Ovary (tissue), 9 donors: ENCODE data around the gene IFFO2. TPM values are rescaled to one million over a fixed set of nuclear protein-coding genes. Genes with fewer than 3 reads are reported as not detected.

Experiments used
- DNase-seq, 5 donors: peaks; one replicate each; pipeline ENCODE4 v3.0.0-alpha.2; 2019 to 2020
- H3K27ac ChIP-seq, 2 donors: fragments of 200-600 bp; one replicate each; pipeline versions ENCODE4 v1.5.1 to v1.8.0; 2019 to 2022
- H3K27me3 ChIP-seq: fragments of 200-600 bp; one replicate; pipeline ENCODE4 v1.8.0; 2022
- H3K36me3 ChIP-seq: fragments of 200-600 bp; sonication (generic); one replicate; pipeline ENCODE4 v1.5.1; 2019
- H3K4me1 ChIP-seq: one replicate; pipeline ENCODE4 v1.8.1; 2013; ENCODE audit warnings: mild to moderate bottlenecking, moderate library complexity; ENCODE audit not compliant: insufficient read depth
- H3K4me3 ChIP-seq: fragments of 200-600 bp; sonication (generic); one replicate; pipeline ENCODE4 v1.5.1; 2017
- H3K9me3 ChIP-seq, 2 donors: fragments of 200-600 bp in 1 of 2; sonication (generic) in 1 of 2; one replicate each; pipeline versions ENCODE4 v1.5.1 to v1.8.1; 2013 to 2019; ENCODE audit warnings: mild to moderate bottlenecking in 1 of 2, moderate library complexity in 1 of 2
- EP300 ChIP-seq: sonication (generic); formaldehyde crosslinking; IDR thresholded peaks from one replicate; pipeline ENCODE4 v1.6.1; 2017; ENCODE audit warnings: antibody characterized with exemption
- POLR2A ChIP-seq: fragments of 450-650 bp; IDR thresholded peaks from one replicate; pipeline ENCODE4 v1.6.1; 2017; ENCODE audit warnings: antibody characterized with exemption, mild to moderate bottlenecking, moderate library complexity
- WGBS, 3 donors: extraction: QIAGEN DNeasy Blood & Tissue Kit in 1 of 3; methylation state at CpG; one replicate each; pipeline versions ENCODE4 v1.1.5 to v1.1.7; 2013 to 2017; 5-methylcytosine and 5-hydroxymethylcytosine counted together
- intact Hi-C, 4 donors: fragments of 100-400 bp; cut with DNase I; formaldehyde crosslinking; loops; one replicate each; pipeline versions ENCODE4 v1.11.0 to v1.15.1; 2022 to 2023
- microRNA counts: library from miRNA; unstranded; fragments of <30 nt; microRNA quantifications from one replicate; lab custom pipeline; 2016
- microRNA-seq, 3 donors: library from miRNA; unstranded; fragments of <30 nt; microRNA quantifications; one replicate each; pipeline versions ENCODE4 to v1.2.0, GENCODE V29; 2019 to 2020
- polyA plus RNA-seq, 2 donors: library from polyadenylated mRNA; stranded (reverse); fragments of 200-250 nt in 1 of 2; fragments of 350-450 nt in 1 of 2; fragmentation: Illumina TruSeq in 1 of 2; extraction: RNeasy Lipid Tissue Mini Kit (QIAGEN cat#74804) in 1 of 2; gene quantifications; one replicate each; pipeline ENCODE4 v1.2.3, GENCODE V29; 2013 to 2014
- small RNA-seq: library from RNA; depleted of rRNA; stranded (forward); fragments of <200 nt; gene quantifications from one replicate; pipeline ENCODE3, GENCODE V24; 2016
- total RNA-seq, 7 donors: library from RNA; depleted of rRNA in 2 of 7; stranded (reverse); fragments of >200 nt in 2 of 7; fragmentation: NEBNext Ultra II Directional in 3 of 7; extraction: Animal tissue kit (Norgen Biotek cat#: 25700) in 3 of 7; gene quantifications; one replicate each; pipeline versions ENCODE4 v1.1.0 to v1.2.4, GENCODE V29; 2016 to 2023
- TF ChIP-seq, protein P1 (sequence below), 3 donors: fragments of 450-650 bp in 2 of 3; fragments of 200-600 bp in 1 of 3; IDR thresholded peaks; one replicate each; pipeline versions ENCODE4 v1.5.1 to v1.8.0; 2016 to 2022; ENCODE audit warnings: antibody characterized with exemption in 3 of 3, mild to moderate bottlenecking in 1 of 3
- donor health status: DM: no; HTN: no; CAD: no; lungs with moderate emphysema.
- donor health status: DM: no; HTN: no; CAD: no.
- donor health status: Bipolar disorder and iron deficiency.
- donor health status: DM: yes; HTN: yes; CAD: no.
- donor health status: DM: no; HTN: no; CAD: no.
- donor health status: DM: yes; HTN: yes; CAD: no.

IFFO2 gene
- total and polyA plus RNA-seq, 9 donors: 3.4 to 11.2 (median 6.2) TPM

DNA sequence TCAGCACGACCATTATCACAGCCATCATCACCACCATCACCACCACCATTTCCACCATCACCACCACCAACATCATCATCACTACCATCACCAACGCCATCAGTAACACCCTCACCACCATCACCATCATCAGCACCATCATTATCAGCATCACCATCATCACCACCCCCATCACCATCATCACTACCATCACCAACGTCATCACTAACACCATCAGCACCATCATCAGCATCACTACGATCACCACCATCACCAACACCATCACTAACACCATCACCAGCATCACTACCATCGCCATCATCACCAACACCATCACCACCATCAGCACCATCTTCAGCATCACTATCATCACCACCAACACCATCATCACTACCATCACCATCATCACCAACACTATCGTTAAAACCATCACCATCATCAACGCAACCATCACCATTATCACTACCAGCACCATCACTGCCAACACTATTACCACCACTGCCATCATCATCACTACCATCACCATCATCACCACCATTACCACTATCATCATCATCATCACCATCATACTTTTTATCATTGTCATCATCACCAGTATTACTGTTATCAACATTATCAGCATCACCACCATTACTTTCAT, 98.3 kb downstream of the IFFO2 start:
- WGBS, 3 donors: 90 to 94% (median 91%) methylated on average over 7 of the region's 7 CpGs
- no peaks in the 10 kb centered on the region for H3K36me3 ChIP-seq
- H3K4me3 ChIP-seq: no peak overlapping the region
- TF ChIP-seq EP300 (no peak), POLR2A (no peak)
- TF ChIP-seq, protein P1, sequence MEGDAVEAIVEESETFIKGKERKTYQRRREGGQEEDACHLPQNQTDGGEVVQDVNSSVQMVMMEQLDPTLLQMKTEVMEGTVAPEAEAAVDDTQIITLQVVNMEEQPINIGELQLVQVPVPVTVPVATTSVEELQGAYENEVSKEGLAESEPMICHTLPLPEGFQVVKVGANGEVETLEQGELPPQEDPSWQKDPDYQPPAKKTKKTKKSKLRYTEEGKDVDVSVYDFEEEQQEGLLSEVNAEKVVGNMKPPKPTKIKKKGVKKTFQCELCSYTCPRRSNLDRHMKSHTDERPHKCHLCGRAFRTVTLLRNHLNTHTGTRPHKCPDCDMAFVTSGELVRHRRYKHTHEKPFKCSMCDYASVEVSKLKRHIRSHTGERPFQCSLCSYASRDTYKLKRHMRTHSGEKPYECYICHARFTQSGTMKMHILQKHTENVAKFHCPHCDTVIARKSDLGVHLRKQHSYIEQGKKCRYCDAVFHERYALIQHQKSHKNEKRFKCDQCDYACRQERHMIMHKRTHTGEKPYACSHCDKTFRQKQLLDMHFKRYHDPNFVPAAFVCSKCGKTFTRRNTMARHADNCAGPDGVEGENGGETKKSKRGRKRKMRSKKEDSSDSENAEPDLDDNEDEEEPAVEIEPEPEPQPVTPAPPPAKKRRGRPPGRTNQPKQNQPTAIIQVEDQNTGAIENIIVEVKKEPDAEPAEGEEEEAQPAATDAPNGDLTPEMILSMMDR (IDR thresholded peaks at IDR 0.05): no peak
- no peaks in the 10 kb centered on the region for H3K4me1 ChIP-seq
- H3K27ac ChIP-seq: no peak overlapping the region
- DNase-seq: no peak
- intact Hi-C loops: no loop called here
- H3K9me3 ChIP-seq: no peaks in the 10 kb centered on the region
- H3K27me3 ChIP-seq: no peaks in the 10 kb centered on the region

- no peak for DNase-seq
- H3K4me1 ChIP-seq: no peaks in the 10 kb centered on the region
- H3K4me3 ChIP-seq: no peak overlapping the region
- TF ChIP-seq, protein P1 (IDR thresholded peaks at IDR 0.05): no peak
- TF ChIP-seq EP300: no peak
- H3K9me3 ChIP-seq: no peaks in the 10 kb centered on the region
- WGBS, 3 donors: 88 to 98% (median 94%) methylated on average over 1 of the region's 1 CpG
- intact Hi-C loops: no loop called here
- no peaks in the 10 kb centered on the region for H3K27me3 ChIP-seq
- H3K36me3 ChIP-seq: no peaks in the 10 kb centered on the region
- H3K27ac ChIP-seq: no peak overlapping the region
Measured at GRCh38 chr1:18856435-18856834, 100.0 kb downstream of the IFFO2 start.

DNA sequence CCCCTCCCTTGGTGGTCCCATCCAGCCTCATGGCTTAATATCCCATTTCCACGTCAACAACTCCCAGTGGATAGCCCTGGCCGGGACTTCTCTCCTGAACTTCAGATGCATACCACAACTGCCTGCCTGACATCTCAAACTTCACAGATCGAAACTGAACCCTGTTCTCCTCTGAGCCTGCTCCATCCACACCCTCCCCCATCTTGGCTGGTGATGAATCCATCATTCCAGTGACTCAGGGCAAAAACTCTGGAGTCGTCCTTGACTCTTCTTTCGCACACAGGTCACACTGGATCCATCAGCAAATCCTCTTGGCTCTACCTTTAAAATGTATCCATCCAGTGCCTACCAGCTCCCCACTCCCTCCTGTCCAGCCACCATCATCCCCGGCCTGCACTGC, 100.9 kb downstream of the IFFO2 start:
- Histone ChIP-seq H3K36me3 (no peaks in the 10 kb centered on the region), H3K27ac (no peak overlapping the region), H3K9me3 (no peaks in the 10 kb centered on the region), H3K27me3 (no peaks in the 10 kb centered on the region), H3K4me3 (no peak overlapping the region), H3K4me1 (no peaks in the 10 kb centered on the region)
- intact Hi-C loops: no loop called here
- no peak for DNase-seq
- TF ChIP-seq, protein P1 (IDR thresholded peaks at IDR 0.05): no peak
- TF ChIP-seq POLR2A (no peak), EP300 (no peak)
- WGBS, 3 donors: 59 to 64% (median 61%) methylated on average over 6 of the region's 6 CpGs

- Histone ChIP-seq H3K4me1 (peaks cover 2% of the 10 kb centered on the region), H3K27me3 (no peaks in the 10 kb centered on the region), H3K9me3 (no peaks in the 10 kb centered on the region), H3K36me3 (no peaks in the 10 kb centered on the region), H3K27ac (no peak overlapping the region), H3K4me3 (no peak overlapping the region)
- 90 to 95% (median 90%) methylated on average over 49 of the region's 49 CpGs for WGBS, 3 donors
- TF ChIP-seq POLR2A (no peak), EP300 (no peak)
- TF ChIP-seq, protein P1 (IDR thresholded peaks at IDR 0.05): no peak
- no peak for DNase-seq
- intact Hi-C loops: no loop called here
Measured at GRCh38 chr1:18854331-18855025, 102.0 kb downstream of the IFFO2 start.

MicroRNAs encoded within 50 kb of the gene (microRNA counts, 767-probe panel; counts per million panel counts)
- microRNA hsa-miR-1290 (lab: Ali Mortazavi, UCI): 530 counts per million, percentile 78 among the panel's probes with 10 or more counts

Small RNA genes within 50 kb of the gene (microRNA-seq; reads per million reads assigned to microRNA genes)
- 0 reads per million in 3 donors for gene MIR1290
- gene MIR4695: 0 reads per million in 3 donors

Small RNA genes within 50 kb of the gene (small RNA-seq; reads per million reads assigned to genes)
- gene MIR1290 (not detected), gene MIR4695 (not detected)

Other genes with a start within 250 kb of the IFFO2 start
- gene TAS1R2, start 97.0 kb downstream of the IFFO2 start, total RNA-seq: not detected
- gene TAS1R2, start 97.0 kb downstream of the IFFO2 start, polyA plus RNA-seq: not detected
- 10 to 100 TPM in 1 of 7 donors, 1 to 10 TPM in 6; 4.4 to 13.9 (median 8.0) TPM for gene ALDH4A1, start 54.1 kb downstream of the IFFO2 start, total RNA-seq
- gene ALDH4A1, start 54.1 kb downstream of the IFFO2 start, polyA plus RNA-seq: 1 to 10 TPM; 2.8 to 9.7 TPM